DMS153 treated with DMSO at 0.1 percent for 48 hours (cell line): ENCODE measurements around the gene CPNE8.
"Not testable (repeated sequence)": the region's sequence is repeated elsewhere in the genome, so short reads cannot be mapped to it uniquely, and the experiment has no call there.

ENCODE experiments used
- DNase-seq: peaks from one replicate; lab custom pipeline; 2025; ENCODE audit not compliant: unreplicated experiment; lab: John Stamatoyannopoulos, UW

Gene CPNE8

GRCh38 chr12:38742496-38742895 is 162.9 kb downstream of the CPNE8 start:
- not testable (repeated sequence) for DNase-seq

GRCh38 chr12:38736821-38737220 is 168.6 kb downstream of the CPNE8 start:
- DNase-seq = no peak

GRCh38 chr12:38732761-38733160 is 172.6 kb downstream of the CPNE8 start:
- no peak for DNase-seq

- no peak for DNase-seq
These were observed 176.5 kb downstream of the CPNE8 start for GRCh38 chr12:38728894-38729293.

- DNase-seq = no peak
These were observed 183.7 kb downstream of the CPNE8 start for GRCh38 chr12:38721611-38722252.

- DNase-seq = no peak
These were observed 184.7 kb downstream of the CPNE8 start for GRCh38 chr12:38720661-38721060.

GRCh38 chr12:38713294-38713693 is 192.1 kb downstream of the CPNE8 start:
- no peak for DNase-seq

- no peak for DNase-seq
These were observed 194.3 kb downstream of the CPNE8 start for GRCh38 chr12:38711054-38711453.

- DNase-seq = no peak
These were observed 196.9 kb downstream of the CPNE8 start for GRCh38 chr12:38708466-38708865.

GRCh38 chr12:38707648-38708047 is 197.7 kb downstream of the CPNE8 start:
- DNase-seq = no peak

- DNase-seq = no peak
These were observed 208.1 kb downstream of the CPNE8 start for GRCh38 chr12:38697289-38697688.

GRCh38 chr12:38695057-38695456 is 210.3 kb downstream of the CPNE8 start:
- DNase-seq = no peak

- DNase-seq = no peak
These were observed 214.2 kb downstream of the CPNE8 start for GRCh38 chr12:38691164-38691563.

GRCh38 chr12:38690646-38691045 is 214.7 kb downstream of the CPNE8 start:
- DNase-seq = no peak

GRCh38 chr12:38689704-38690103 is 215.7 kb downstream of the CPNE8 start:
- no peak for DNase-seq

GRCh38 chr12:38689195-38689594 is 216.2 kb downstream of the CPNE8 start:
- DNase-seq = no peak

- no peak for DNase-seq
These were observed 222.9 kb downstream of the CPNE8 start for GRCh38 chr12:38682521-38682920.

- no peak for DNase-seq
These were observed 235.9 kb downstream of the CPNE8 start for GRCh38 chr12:38669530-38669929.

- no peak for DNase-seq
These were observed 236.3 kb downstream of the CPNE8 start for GRCh38 chr12:38669081-38669480.

GRCh38 chr12:38666425-38666824 is 239.0 kb downstream of the CPNE8 start:
- no peak for DNase-seq

- DNase-seq = no peak
These were observed 240.6 kb downstream of the CPNE8 start for GRCh38 chr12:38664661-38665269.

GRCh38 chr12:38662829-38663228 is 242.6 kb downstream of the CPNE8 start:
- DNase-seq = no peak

GRCh38 chr12:38653650-38654049 is 251.7 kb downstream of the CPNE8 start:
- DNase-seq = no peak
